Gastrocnemius medialis (tissue), 4 donors: Measurements from ENCODE around the gene NPRL2. TPM values are rescaled to one million over a fixed set of nuclear protein-coding genes. Genes with fewer than 3 reads are reported as not detected.

Experiments used
- ATAC-seq, 2 donors: fragments of 150-250 bp; one replicate each; pipeline ENCODE4 v1.9.1; 2016
- DNase-seq, 2 donors: peaks; one replicate each; pipeline ENCODE4 v3.0.0-alpha.2; 2019
- H3K27ac ChIP-seq, 4 donors: fragments of 200-600 bp; sonication (generic); 1 replicate in 1 of 4; 2 replicates in 3 of 4; pipeline ENCODE4 v1.5.1; 2016 to 2018; ENCODE audit warnings: mild to moderate bottlenecking in 2 of 4, moderate library complexity in 1 of 4
- H3K27me3 ChIP-seq, 3 donors: fragments of 200-600 bp; sonication (generic) in 2 of 3; 1 replicate in 1 of 3; 2 replicates in 2 of 3; pipeline versions ENCODE4 v1.5.1 to v1.6.0; 2016 to 2019; ENCODE audit warnings: mild to moderate bottlenecking in 1 of 3, moderate library complexity in 1 of 3
- H3K36me3 ChIP-seq, 2 donors: fragments of 200-600 bp; sonication (generic) in 1 of 2; one replicate each; pipeline ENCODE4 v1.5.1; 2017 to 2018
- H3K4me1 ChIP-seq, 2 donors: fragments of 200-600 bp; sonication (generic) in 1 of 2; one replicate each; pipeline ENCODE4 v1.5.1; 2016 to 2017; ENCODE audit warnings: mild to moderate bottlenecking in 2 of 2
- H3K4me3 ChIP-seq, 4 donors: fragments of 200-600 bp; sonication (generic) in 3 of 4; 1 replicate in 1 of 4; 2 replicates in 3 of 4; pipeline ENCODE4 v1.5.1; 2016 to 2019; ENCODE audit warnings: mild to moderate bottlenecking in 2 of 4
- H3K9me3 ChIP-seq, 3 donors: fragments of 200-600 bp; sonication (generic) in 2 of 3; 1 replicate in 1 of 3; 2 replicates in 2 of 3; pipeline ENCODE4 v1.5.1; 2016 to 2019
- POLR2A ChIP-seq, 2 donors: fragments of 450-650 bp; IDR thresholded peaks; one replicate each; pipeline ENCODE4 v1.6.1; 2017; ENCODE audit warnings: antibody characterized with exemption in 2 of 2, mild to moderate bottlenecking in 2 of 2, moderate library complexity in 2 of 2
- in situ Hi-C, 4 donors: fragments of 200-750 bp; cut with MboI; loops; one replicate each; pipeline versions ENCODE4 v1.15.0 to v1.8.0; 2017; ENCODE audit warnings: low sequenced_read_pairs in 4 of 4
- intact Hi-C: fragments of 100-400 bp; cut with DNase I; formaldehyde crosslinking; loops from one replicate; pipeline ENCODE4 v1.15.1; 2023; ENCODE audit warnings: low total_unique reads
- total RNA-seq, 4 donors: library from RNA; depleted of rRNA; stranded (reverse); fragments of >200 nt; gene quantifications; one replicate each; pipeline versions ENCODE4 v1.1.0 to v1.2.3, GENCODE V29; 2016
- TF ChIP-seq, protein P1 (sequence below), 5 experiments: fragments of 450-650 bp in 3 of 5; fragments of 200-600 bp in 2 of 5; sonication (generic) in 2 of 5; IDR thresholded peaks in 4 of 5; conservative IDR thresholded peaks in 1 of 5; 1 replicate in 4 of 5; 2 replicates in 1 of 5; pipeline ENCODE4 v1.5.1; 2016 to 2019; ENCODE audit warnings: antibody characterized with exemption in 5 of 5, mild to moderate bottlenecking in 3 of 5, moderate library complexity in 3 of 5

NPRL2 gene
- total RNA-seq, 4 donors from 2014 or later, result 14.1 to 26.2 (median 23.1) TPM

- Histone ChIP-seq H3K27me3 (no peaks in the 10 kb centered on the region), H3K36me3 (no peaks in the 10 kb centered on the region), H3K27ac (peak overlapping the region in 1 of 4 donors; percentile 38), H3K9me3 (no peaks in the 10 kb centered on the region), H3K4me1 (peaks cover 0 to 5% of the 10 kb centered on the region in 2 donors), H3K4me3 (peak overlapping the region; percentile 53 to 81 (median 60))
- intact Hi-C loops, result no loop called here
- ATAC-seq (peak; percentile 77 to 86), DNase-seq (peak; percentile 56 to 63)
- in situ Hi-C loops, result loop anchor here in 1 of 4 donors (25.0 kb wide), 1 partner anchor 172 kb away; no protein-coding TSS in a partner anchor
- no peak for TF ChIP-seq POLR2A (IDR thresholded peaks at IDR 0.05)
- TF ChIP-seq, protein P1, sequence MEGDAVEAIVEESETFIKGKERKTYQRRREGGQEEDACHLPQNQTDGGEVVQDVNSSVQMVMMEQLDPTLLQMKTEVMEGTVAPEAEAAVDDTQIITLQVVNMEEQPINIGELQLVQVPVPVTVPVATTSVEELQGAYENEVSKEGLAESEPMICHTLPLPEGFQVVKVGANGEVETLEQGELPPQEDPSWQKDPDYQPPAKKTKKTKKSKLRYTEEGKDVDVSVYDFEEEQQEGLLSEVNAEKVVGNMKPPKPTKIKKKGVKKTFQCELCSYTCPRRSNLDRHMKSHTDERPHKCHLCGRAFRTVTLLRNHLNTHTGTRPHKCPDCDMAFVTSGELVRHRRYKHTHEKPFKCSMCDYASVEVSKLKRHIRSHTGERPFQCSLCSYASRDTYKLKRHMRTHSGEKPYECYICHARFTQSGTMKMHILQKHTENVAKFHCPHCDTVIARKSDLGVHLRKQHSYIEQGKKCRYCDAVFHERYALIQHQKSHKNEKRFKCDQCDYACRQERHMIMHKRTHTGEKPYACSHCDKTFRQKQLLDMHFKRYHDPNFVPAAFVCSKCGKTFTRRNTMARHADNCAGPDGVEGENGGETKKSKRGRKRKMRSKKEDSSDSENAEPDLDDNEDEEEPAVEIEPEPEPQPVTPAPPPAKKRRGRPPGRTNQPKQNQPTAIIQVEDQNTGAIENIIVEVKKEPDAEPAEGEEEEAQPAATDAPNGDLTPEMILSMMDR (IDR thresholded peaks at IDR 0.05 in 4 of 5, conservative IDR thresholded peaks at IDR 0.05 in 1 of 5), result no peak
These were observed 14.7 kb upstream of the NPRL2 start for GRCh38 chr3:50365080-50365841.

DNA sequence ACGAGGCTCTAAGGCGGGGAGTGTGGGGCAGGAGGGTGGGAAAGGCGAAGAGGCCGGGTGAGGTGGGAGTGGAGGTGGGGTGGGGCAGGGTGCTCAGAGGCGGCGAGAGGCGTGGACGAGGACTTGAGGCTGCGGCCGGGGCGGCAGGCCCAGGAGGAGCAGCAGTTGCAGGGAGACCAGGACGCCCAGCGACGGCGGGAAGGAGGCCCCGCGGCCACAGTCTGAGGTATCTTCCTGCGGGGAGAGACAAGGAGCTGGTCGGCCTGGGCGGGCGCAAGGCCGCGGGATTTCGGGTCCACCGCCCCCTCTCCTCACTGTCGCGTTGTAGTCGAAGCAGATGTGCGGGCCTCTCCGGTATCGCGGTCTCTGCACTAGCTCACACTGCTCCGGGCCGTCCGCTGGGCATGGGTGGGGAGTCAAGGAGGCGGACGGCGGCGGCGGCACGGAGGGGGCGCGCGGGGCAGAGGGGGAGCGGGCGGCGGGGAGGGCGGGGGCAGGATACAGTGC is 14.1 kb upstream of the NPRL2 start:
- peak overlapping the region in 1 of 4 donors; percentile 38 for H3K27ac ChIP-seq
- no peaks in the 10 kb centered on the region for H3K36me3 ChIP-seq
- peaks cover 0 to 5% of the 10 kb centered on the region in 2 donors for H3K4me1 ChIP-seq
- TF ChIP-seq, protein P1 (IDR thresholded peaks at IDR 0.05 in 4 of 5, conservative IDR thresholded peaks at IDR 0.05 in 1 of 5), result no peak
- no peak for TF ChIP-seq POLR2A (IDR thresholded peaks at IDR 0.05)
- no peaks in the 10 kb centered on the region for H3K27me3 ChIP-seq
- ATAC-seq (peak in 1 of 2 donors; percentile 39), DNase-seq (no peak)
- no peaks in the 10 kb centered on the region for H3K9me3 ChIP-seq
- in situ Hi-C loops, result loop anchor here in 1 of 4 donors (25.0 kb wide), 1 partner anchor 173 kb away; no protein-coding TSS in a partner anchor
- H3K4me3 ChIP-seq, result peak overlapping the region; percentile 53 to 81 (median 60)
- intact Hi-C loops, result no loop called here

- peak in 1 of 2 donors; percentile 8 for ATAC-seq
- Histone ChIP-seq H3K36me3 (peaks cover 0 to 22% of the 10 kb centered on the region in 2 donors), H3K27me3 (no peaks in the 10 kb centered on the region), H3K27ac (peak overlapping the region in 2 of 4 donors; percentile 47 to 93), H3K4me1 (peaks cover 41 to 45% of the 10 kb centered on the region in 2 donors), H3K4me3 (peak overlapping the region in 3 of 4 donors; percentile 34 to 84 (median 79)), H3K9me3 (no peaks in the 10 kb centered on the region)
- intact Hi-C loops, result loop anchor here (5.0 to 10.0 kb wide), 3 partner anchors 208 to 1035 kb away; partner anchors contain the start of genes C3orf18, CISH, HEMK1 and RBM15B
- no peak for TF ChIP-seq POLR2A (IDR thresholded peaks at IDR 0.05)
- TF ChIP-seq, protein P1 (IDR thresholded peaks at IDR 0.05 in 4 of 5, conservative IDR thresholded peaks at IDR 0.05 in 1 of 5), result no peak
- in situ Hi-C loops, result loop anchor here in 1 of 4 donors (25.0 kb wide), 1 partner anchor 178 kb away; no protein-coding TSS in a partner anchor
- no peak for DNase-seq
These were observed 9.2 kb upstream of the NPRL2 start for GRCh38 chr3:50359760-50360110.

DNA sequence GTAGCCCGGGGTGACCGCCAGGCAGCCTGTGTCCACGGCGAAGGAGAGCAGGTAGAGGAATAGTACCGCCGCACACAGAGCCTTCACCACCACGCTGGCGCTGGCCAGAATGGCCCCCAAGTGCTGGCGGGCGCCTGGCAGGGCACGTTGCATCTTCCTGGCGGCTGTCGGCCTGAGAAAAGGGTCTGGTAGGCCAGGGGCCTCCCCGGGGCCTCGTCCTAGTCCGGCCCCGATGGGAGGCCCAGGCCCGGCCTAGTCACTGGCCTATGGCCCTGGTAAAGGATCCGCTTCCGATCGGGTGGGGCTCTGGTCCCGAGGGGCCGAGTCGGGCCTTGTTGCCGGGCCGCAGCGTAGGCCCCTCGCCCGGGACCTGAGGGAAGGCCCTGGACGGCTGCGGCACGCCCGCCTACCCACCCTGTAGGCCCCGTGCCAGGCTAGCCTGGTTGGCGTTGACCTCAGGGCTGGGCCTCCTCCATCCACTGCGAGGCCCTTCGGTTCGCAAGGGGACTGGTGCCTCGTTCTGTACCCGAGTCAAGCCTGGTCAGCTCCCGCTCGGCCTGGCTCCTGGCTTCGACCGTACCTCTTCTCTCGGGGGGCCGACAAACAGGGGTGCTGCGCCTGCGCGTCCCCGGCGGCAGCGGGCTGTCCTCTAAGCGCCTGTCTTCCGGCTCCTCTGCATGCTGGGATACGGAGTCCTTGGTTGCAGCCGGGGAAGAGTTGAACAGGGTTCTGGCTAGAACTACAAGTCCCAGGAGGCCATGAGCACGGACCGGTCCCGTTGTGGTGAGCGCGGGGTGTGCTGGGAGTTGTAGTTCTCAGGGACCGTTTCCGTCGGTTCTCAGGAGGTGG is 8.6 kb upstream of the NPRL2 start, which contains the start of gene TMEM115:
TSS of gene TMEM115 (minus strand) at position 611 of the 849 bp plus-strand sequence. CDS start at position 153, 458 bp downstream.
- Histone ChIP-seq H3K27me3 (no peaks in the 10 kb centered on the region), H3K27ac (peak within 1 kb of the TSS; percentile 93 to 97 (median 94)), H3K9me3 (no peaks in the 10 kb centered on the region), H3K4me3 (peak within 1 kb of the TSS; percentile 79 to 99 (median 82)), H3K36me3 (peaks cover 0 to 28% of the 10 kb centered on the region in 2 donors), H3K4me1 (peaks cover 40 to 43% of the 10 kb centered on the region in 2 donors)
- peak; percentile 99 for DNase-seq
- intact Hi-C loops, result loop anchor here (5.0 to 10.0 kb wide), 3 partner anchors 208 to 1036 kb away; partner anchors contain the start of genes C3orf18, CISH, HEMK1 and RBM15B
- in situ Hi-C loops, result loop anchor here in 1 of 4 donors (25.0 kb wide), 1 partner anchor 178 kb away; no protein-coding TSS in a partner anchor
- TF ChIP-seq, protein P1 (IDR thresholded peaks at IDR 0.05 in 4 of 5, conservative IDR thresholded peaks at IDR 0.05 in 1 of 5), result no peak
- TF ChIP-seq POLR2A (IDR thresholded peaks at IDR 0.05), result peak; percentile 75 to 79
- peak; percentile 97 to 99 for ATAC-seq
